ENCODE data around the gene DUSP1. TPM values are rescaled to one million over a fixed set of nuclear protein-coding genes. Genes with fewer than 3 reads are reported as not detected.

The DUSP1 gene
- total and polyA plus RNA-seq, 2 of the 13 experiments (the other 11 are each of a cell fraction or from before 2014, with no cell fraction given): 27.1 to 55.5 TPM

- TF ChIP-seq AKAP8 (CRISPR knock-in tag; IDR thresholded peaks at IDR 0.05): no peak
- no peak for TF ChIP-seq ZEB1 (IDR thresholded peaks at IDR 0.05; ENCODE audit: insufficient replicate concordance, low read depth)
- TF ChIP-seq MTF2 (CRISPR knock-in tag; IDR thresholded peaks at IDR 0.05; ENCODE audit: borderline replicate concordance): no peak
- TF ChIP-seq PHF8 (CRISPR knock-in tag; IDR thresholded peaks at IDR 0.05): peak; percentile 85
- no peak for TF ChIP-seq SP140L (CRISPR knock-in tag; IDR thresholded peaks at IDR 0.05; ENCODE audit: borderline replicate concordance)
- no peak for TF ChIP-seq CREBL2 (CRISPR knock-in tag; IDR thresholded peaks at IDR 0.05; ENCODE audit: borderline replicate concordance)
- no peak for TF ChIP-seq PTBP1 (IDR thresholded peaks at IDR 0.05; ENCODE audit: low read depth, low read length, poor library complexity, severe bottlenecking)
- peak in 1 of 2 experiments; percentile 76; a peak in 1 of 4 replicates for TF ChIP-seq REST (IDR thresholded peaks at IDR 0.05; ENCODE audit: borderline replicate concordance in 1 of 2, low read depth in 1 of 2, low read length in 2 of 2)
- TF ChIP-seq ZNF772 (CRISPR knock-in tag; IDR thresholded peaks at IDR 0.05): no peak
- peak; percentile 74; the same call in 1 of the 2 replicates for TF ChIP-seq MLX (CRISPR knock-in tag; IDR thresholded peaks at IDR 0.05)
- no peak for TF ChIP-seq ZNF253 (CRISPR knock-in tag; IDR thresholded peaks at IDR 0.05; ENCODE audit: borderline replicate concordance)
- no peak for TF ChIP-seq ZNF10 (CRISPR knock-in tag; IDR thresholded peaks at IDR 0.05; ENCODE audit: borderline replicate concordance, low read depth)
- 0 out of 2 replicates have a peak, but pooled peaks have one; percentile 36 for TF ChIP-seq SNAPC4 (CRISPR knock-in tag; IDR thresholded peaks at IDR 0.05)
- no peak for TF ChIP-seq FOXP1 (IDR thresholded peaks at IDR 0.05)
- TF ChIP-seq FOXP1 (CRISPR knock-in tag; IDR thresholded peaks at IDR 0.05): no peak; the same call in 1 of the 2 replicates
- TF ChIP-seq ZNF12 (CRISPR knock-in tag; IDR thresholded peaks at IDR 0.05): no peak
- peak; percentile 9 for TF ChIP-seq ZNF773 (CRISPR knock-in tag; IDR thresholded peaks at IDR 0.05; ENCODE audit: borderline replicate concordance)
- no peak for TF ChIP-seq TSC22D2 (CRISPR knock-in tag; IDR thresholded peaks at IDR 0.05; ENCODE audit: borderline replicate concordance)
- TF ChIP-seq AHR (CRISPR knock-in tag; IDR thresholded peaks at IDR 0.05): peak; percentile 18; the same call in 1 of the 2 replicates
- TF ChIP-seq ZNF615 (CRISPR knock-in tag; IDR thresholded peaks at IDR 0.05; ENCODE audit: borderline replicate concordance): no peak
- TF ChIP-seq HOXA5 (CRISPR knock-in tag; IDR thresholded peaks at IDR 0.05): peak; percentile 85
Measured at GRCh38 chr5:172770675-172771438, at the start of gene DUSP1 (continued).
